AG09319 (cell line): ENCODE measurements around the gene USH2A.

ENCODE experiments used
- DNase-seq: peaks from one replicate; pipeline ENCODE4 v3.0.0-alpha.2; 2010; ENCODE audit warnings: low read depth; ENCODE audit errors: extremely low read depth
- CTCF ChIP-seq: IDR thresholded peaks from 2 replicates; pipeline ENCODE4 v1.5.1; 2011; ENCODE audit warnings: low read depth, mild to moderate bottlenecking, inconsistent platforms, low read length, moderate library complexity

The USH2A gene

GRCh38 chr1:215793180-215793579 lies 630.1 kb downstream of the USH2A start:
- DNase-seq = peak; percentile 42
- TF ChIP-seq CTCF = peak; percentile 43

GRCh38 chr1:215792446-215792845 lies 630.8 kb downstream of the USH2A start:
- no peak for DNase-seq

GRCh38 chr1:215789981-215790380 lies 633.3 kb downstream of the USH2A start:
- no peak for TF ChIP-seq CTCF
- no peak for DNase-seq

More at GRCh38 chr1:215792446-215792845, 630.8 kb downstream of the USH2A start:
- TF ChIP-seq CTCF = no peak

GRCh38 chr1:215786997-215787396 lies 636.3 kb downstream of the USH2A start:
- DNase-seq = no peak

GRCh38 chr1:215780641-215781040 lies 642.6 kb downstream of the USH2A start:
- TF ChIP-seq CTCF = no peak
- DNase-seq = no peak

More at GRCh38 chr1:215786997-215787396, 636.3 kb downstream of the USH2A start:
- no peak for TF ChIP-seq CTCF

GRCh38 chr1:215780139-215780538 lies 643.1 kb downstream of the USH2A start:
- no peak for DNase-seq
- no peak for TF ChIP-seq CTCF

GRCh38 chr1:215779729-215780128 lies 643.5 kb downstream of the USH2A start:
- no peak for TF ChIP-seq CTCF
- DNase-seq = no peak
